Ishikawa (cell line): ENCODE data around the gene MRPL43.

Source experiments
- CEBPB ChIP-seq: IDR thresholded peaks from 2 replicates; pipeline ENCODE4 v1.6.1; 2012
- CREB1 ChIP-seq: IDR thresholded peaks from 2 replicates; pipeline ENCODE4 v1.6.1; 2012; ENCODE audit warnings: low read depth
- EGR1 ChIP-seq: IDR thresholded peaks from 2 replicates; pipeline ENCODE4 v1.6.1; 2012
- EP300 ChIP-seq: IDR thresholded peaks from 2 replicates; pipeline ENCODE4 v1.6.1; 2012; ENCODE audit warnings: borderline replicate concordance
- FOXM1 ChIP-seq: IDR thresholded peaks from 2 replicates; pipeline ENCODE4 v1.6.1; 2012; ENCODE audit warnings: low read depth, borderline replicate concordance
- NFIC ChIP-seq: IDR thresholded peaks from 2 replicates; pipeline ENCODE4 v1.6.1; 2012
- RAD21 ChIP-seq: IDR thresholded peaks from 2 replicates; pipeline ENCODE4 v1.6.1; 2012; ENCODE audit warnings: low read depth
- REST ChIP-seq: IDR thresholded peaks from 2 replicates; pipeline ENCODE4 v1.6.1; 2012; ENCODE audit warnings: low read depth, mild to moderate bottlenecking
- TAF1 ChIP-seq: IDR thresholded peaks from 2 replicates; pipeline ENCODE4 v1.6.1; 2012; ENCODE audit warnings: low read depth, mild to moderate bottlenecking
- TCF12 ChIP-seq: IDR thresholded peaks from 2 replicates; pipeline ENCODE4 v1.6.1; 2012; ENCODE audit warnings: low read depth
- TEAD4 ChIP-seq: IDR thresholded peaks from 2 replicates; pipeline ENCODE4 v1.6.1; 2012
- USF1 ChIP-seq: IDR thresholded peaks from 2 replicates; pipeline ENCODE4 v1.6.1; 2012
- YY1 ChIP-seq: IDR thresholded peaks from 2 replicates; pipeline ENCODE4 v1.6.1; 2012; ENCODE audit warnings: low read depth
- ZBTB7A ChIP-seq: IDR thresholded peaks from 2 replicates; pipeline ENCODE4 v1.6.1; 2012; ENCODE audit warnings: low read depth
- TF ChIP-seq, protein P1 (sequence below): IDR thresholded peaks from 2 replicates; pipeline ENCODE4 v1.6.1; 2012

MRPL43 gene

DNA sequence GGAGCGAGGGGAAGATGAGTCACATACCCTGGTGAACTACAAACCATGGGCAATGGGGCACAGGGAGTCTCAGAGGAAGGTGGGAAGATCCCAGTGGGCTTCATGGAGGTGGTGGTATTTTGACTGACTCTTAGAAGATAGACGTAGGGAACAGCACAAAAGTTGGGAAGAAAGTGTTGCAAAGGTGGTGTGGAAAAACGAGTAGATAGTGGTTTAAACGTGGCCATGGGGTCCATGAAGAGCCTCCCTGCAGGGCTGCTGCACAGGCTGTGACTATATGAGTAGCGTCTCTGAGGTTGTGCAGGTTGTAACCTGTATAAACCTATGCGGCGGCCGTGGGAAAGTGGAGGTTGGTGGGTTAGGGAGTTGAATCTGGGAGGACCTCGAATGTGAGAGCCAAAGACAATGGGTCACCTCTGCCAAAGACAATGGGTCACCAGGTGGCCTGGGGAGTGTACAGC is 26.1 kb upstream of the MRPL43 start:
- TF ChIP-seq ZBTB7A, result no peak
- TF ChIP-seq TAF1, result no peak
- no peak for TF ChIP-seq FOXM1
- TF ChIP-seq RAD21, result no peak
- no peak for TF ChIP-seq CREB1
- no peak for TF ChIP-seq CEBPB
- TF ChIP-seq YY1, result no peak
- TF ChIP-seq USF1, result no peak
- TF ChIP-seq NFIC, result no peak
- no peak for TF ChIP-seq TEAD4
- TF ChIP-seq EGR1, result no peak
- TF ChIP-seq, protein P1, sequence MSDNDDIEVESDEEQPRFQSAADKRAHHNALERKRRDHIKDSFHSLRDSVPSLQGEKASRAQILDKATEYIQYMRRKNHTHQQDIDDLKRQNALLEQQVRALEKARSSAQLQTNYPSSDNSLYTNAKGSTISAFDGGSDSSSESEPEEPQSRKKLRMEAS, result no peak
- TF ChIP-seq REST, result no peak

GRCh38 chr10:101012525-101013364 is 25.4 kb upstream of the MRPL43 start:
- TF ChIP-seq YY1 (0 out of 2 replicates have a peak, but pooled peaks have one; percentile 21), RAD21 (peak; percentile 63; the same call in 1 of the 2 replicates), TCF12 (no peak)

DNA sequence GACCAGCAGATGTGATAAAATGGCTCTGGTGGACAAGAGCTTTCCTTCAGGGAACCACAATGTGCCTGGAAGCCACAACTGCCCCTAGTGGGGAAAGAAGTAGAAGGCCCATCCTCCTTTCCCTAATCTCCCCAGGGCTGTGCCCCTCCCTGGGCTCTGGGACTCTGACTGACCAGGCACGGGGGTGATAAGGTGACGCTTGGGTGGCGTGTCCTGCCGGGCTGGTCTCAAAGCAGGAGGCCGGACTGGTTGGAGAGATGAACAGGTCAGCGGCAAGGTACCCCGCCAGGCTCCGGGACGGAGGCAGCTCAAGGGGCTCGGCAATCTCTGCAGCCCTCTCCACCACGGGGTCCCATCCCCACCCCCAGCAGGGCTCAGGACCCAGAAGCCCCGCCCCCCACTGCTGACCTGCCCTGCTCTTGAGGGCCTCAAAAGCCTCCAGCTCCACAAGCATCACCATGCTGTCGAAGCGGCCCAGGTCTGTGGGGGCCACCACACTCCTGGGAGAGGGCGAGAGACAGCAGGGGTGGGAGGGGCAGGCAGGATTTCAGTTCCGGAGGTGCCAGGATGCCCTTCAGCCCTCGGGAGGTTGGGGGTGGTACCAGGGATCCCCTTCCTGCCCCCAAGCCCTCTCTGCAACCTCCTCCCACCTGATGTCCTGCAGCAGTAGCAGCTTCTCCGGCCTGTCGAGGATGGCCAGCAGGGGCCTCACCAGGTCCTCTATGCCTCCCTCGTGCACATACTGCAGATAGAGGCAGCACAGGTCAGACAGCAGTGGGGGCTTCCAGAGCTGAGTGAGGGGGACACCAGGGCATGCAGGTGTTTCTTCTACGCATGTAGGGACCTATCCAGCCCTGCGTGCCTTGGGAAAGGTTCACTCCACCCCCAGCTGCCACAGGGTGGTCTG is 24.5 kb upstream of the MRPL43 start:
- TF ChIP-seq EP300 (no peak), ZBTB7A (no peak), EGR1 (no peak), YY1 (no peak), REST (no peak), CREB1 (no peak), TCF12 (no peak)

- TF ChIP-seq YY1, result no peak
- no peak for TF ChIP-seq RAD21
- TF ChIP-seq TCF12, result no peak
- no peak for TF ChIP-seq CREB1
- no peak for TF ChIP-seq CEBPB
- TF ChIP-seq USF1, result no peak
- no peak for TF ChIP-seq TEAD4
- no peak for TF ChIP-seq REST
- no peak for TF ChIP-seq TAF1
Measured at GRCh38 chr10:101010329-101010728, 23.0 kb upstream of the MRPL43 start.
